Keratinocyte (primary cell): ENCODE results near the gene ADGRA1. TPM values are rescaled to one million over a fixed set of nuclear protein-coding genes. Genes with fewer than 3 reads are reported as not detected.

Source experiments
- DNase-seq: peaks from one replicate; pipeline ENCODE4 v3.0.0-alpha.2; 2011; ENCODE audit warnings: low read depth, missing footprints, low spot score
- FAIRE-seq: peaks from 2 replicates; lab custom pipeline; 2011; peaks lifted over from hg19 to GRCh38; lab: Jason Lieb, UNC
- H2AFZ ChIP-seq: 2 replicates; pipeline ENCODE4 v1.6.0; 2012; ENCODE audit warnings: low read length, control low read depth, inconsistent platforms; ENCODE audit not compliant: control insufficient read depth
- H3K27ac ChIP-seq: 2 replicates; pipeline ENCODE4 v1.5.1; 2011; ENCODE audit warnings: low read length; ENCODE audit not compliant: control insufficient read depth, insufficient read depth
- H3K27me3 ChIP-seq: 3 replicates; pipeline ENCODE4 v1.6.0; 2011; ENCODE audit warnings: low read length; ENCODE audit not compliant: control insufficient read depth, insufficient read depth; ENCODE audit errors: extremely low read depth
- H3K36me3 ChIP-seq, 2 experiments: 2 replicates in 1 of 2; 3 replicates in 1 of 2; pipeline ENCODE4 v1.5.1; 2011; ENCODE audit warnings: low read length in 2 of 2, mild to moderate bottlenecking in 1 of 2; ENCODE audit not compliant: control insufficient read depth in 2 of 2, insufficient read depth in 2 of 2; ENCODE audit errors: extremely low read depth in 1 of 2
- H3K4me1 ChIP-seq: 3 replicates; pipeline ENCODE4 v1.5.1; 2011; ENCODE audit warnings: low read length; ENCODE audit not compliant: control insufficient read depth, insufficient read depth; ENCODE audit errors: extremely low read depth
- H3K4me2 ChIP-seq: 3 replicates; pipeline ENCODE4 v1.6.0; 2011; ENCODE audit warnings: low read depth, low read length; ENCODE audit not compliant: control insufficient read depth, insufficient read depth; ENCODE audit errors: extremely low read depth
- H3K4me3 ChIP-seq, 3 experiments: fragments of 200-600 bp in 1 of 3; sonication (generic) in 1 of 3; 2 replicates in 2 of 3; 3 replicates in 1 of 3; pipeline ENCODE4 v1.5.1; 2011 to 2016; ENCODE audit warnings: low read length in 3 of 3, mild to moderate bottlenecking in 3 of 3, control low read depth in 2 of 3, inconsistent platforms in 1 of 3, low read depth in 1 of 3, mixed read lengths in 1 of 3, mixed run types in 1 of 3, moderate library complexity in 1 of 3; ENCODE audit not compliant: control insufficient read depth in 2 of 3, insufficient read depth in 2 of 3; ENCODE audit errors: extremely low read depth in 1 of 3
- H3K79me2 ChIP-seq: 2 replicates; pipeline ENCODE4 v1.6.0; 2012; ENCODE audit warnings: low read length; ENCODE audit not compliant: control insufficient read depth, insufficient read depth
- H3K9ac ChIP-seq: 3 replicates; pipeline ENCODE4 v1.6.0; 2011; ENCODE audit warnings: low read length; ENCODE audit not compliant: control insufficient read depth, insufficient read depth; ENCODE audit errors: extremely low read depth
- H3K9me1 ChIP-seq: 3 replicates; pipeline ENCODE4 v1.6.0; 2011; ENCODE audit warnings: low read length; ENCODE audit not compliant: control insufficient read depth, insufficient read depth; ENCODE audit errors: extremely low read depth
- H3K9me3 ChIP-seq: 2 replicates; pipeline ENCODE4 v1.5.1; 2012; ENCODE audit warnings: low read depth, low read length; ENCODE audit not compliant: control insufficient read depth
- H4K20me1 ChIP-seq: 3 replicates; pipeline ENCODE4 v1.6.0; 2011; ENCODE audit warnings: low read length; ENCODE audit not compliant: control insufficient read depth, insufficient read depth; ENCODE audit errors: extremely low read depth
- CTCF ChIP-seq, 3 experiments: IDR thresholded peaks in 1 of 3; conservative IDR thresholded peaks in 1 of 3; optimal IDR thresholded peaks in 1 of 3; 2 replicates in 2 of 3; 3 replicates in 1 of 3; pipeline versions ENCODE3 to v1.5.1; 2011; ENCODE audit warnings: low read length in 3 of 3, mild to moderate bottlenecking in 3 of 3, moderate library complexity in 2 of 3, control low read depth in 1 of 3, inconsistent platforms in 1 of 3; ENCODE audit not compliant: insufficient read depth in 2 of 3; ENCODE audit errors: extremely low read depth in 1 of 3
- EZH2 ChIP-seq: IDR thresholded peaks from one replicate; pipeline ENCODE4 v1.6.1; 2012; ENCODE audit warnings: inconsistent platforms, mild to moderate bottlenecking, low read length, moderate library complexity
- dilution Hi-C: fragments of 300-500 bp; cut with MboI; formaldehyde crosslinking; loops from one replicate; pipeline ENCODE4 v1.7.0; 2020; ENCODE audit warnings: low sequenced_read_pairs; ENCODE audit not compliant: extremely low pct_ligation_motif_present
- polyA plus RNA-seq, 5 experiments: library from polyadenylated mRNA; depleted of rRNA in 3 of 5; stranded (reverse) in 3 of 5; stranded (forward) in 1 of 5; unstranded in 1 of 5; fragments of >200 nt; gene quantifications; 1 replicate in 1 of 5; 2 replicates in 3 of 5; 3 replicates in 1 of 5; pipeline versions ENCODE4 v1.2.1 to v1.2.3, GENCODE V29; 2011 to 2012; ENCODE audit warnings: missing spikeins in 2 of 5, low read depth in 1 of 5, low replicate concordance in 1 of 5

The ADGRA1 gene
- polyA plus RNA-seq, 1 donor (not counting 4 experiments of a cell fraction or from before 2014, with no cell fraction given): not detected

GRCh38 chr10:133123746-133124356 lies 36.1 kb downstream of the ADGRA1 start:
- H3K4me1 ChIP-seq: no peaks in the 10 kb centered on the region
- no peak overlapping the region for H2AFZ ChIP-seq
- H3K4me2 ChIP-seq: no peak overlapping the region
- no peaks in the 10 kb centered on the region for H4K20me1 ChIP-seq
- no peak overlapping the region for H3K9ac ChIP-seq
- H3K4me3 ChIP-seq: no peak overlapping the region
- TF ChIP-seq CTCF (optimal IDR thresholded peaks at IDR 0.05 in 1 of 3, IDR thresholded peaks at IDR 0.05 in 1 of 3, conservative IDR thresholded peaks at IDR 0.05 in 1 of 3; ENCODE audit: extremely low read depth in 1 of 3, insufficient read depth in 2 of 3, low read length in 3 of 3) (no peak), EZH2 (no peak)
- H3K27me3 ChIP-seq: no peaks in the 10 kb centered on the region
- no peaks in the 10 kb centered on the region for H3K9me1 ChIP-seq
- DNase-seq (no peak), FAIRE-seq (no peak)
- dilution Hi-C loops: no loop called here
- H3K79me2 ChIP-seq: no peaks in the 10 kb centered on the region
- H3K36me3 ChIP-seq: no peaks in the 10 kb centered on the region
- H3K9me3 ChIP-seq: peaks cover 13% of the 10 kb centered on the region
- no peak overlapping the region for H3K27ac ChIP-seq

GRCh38 chr10:133124357-133125211 lies 36.9 kb downstream of the ADGRA1 start:
- dilution Hi-C loops: no loop called here
- no peak overlapping the region for H3K27ac ChIP-seq
- TF ChIP-seq CTCF (optimal IDR thresholded peaks at IDR 0.05 in 1 of 3, IDR thresholded peaks at IDR 0.05 in 1 of 3, conservative IDR thresholded peaks at IDR 0.05 in 1 of 3; ENCODE audit: extremely low read depth in 1 of 3, insufficient read depth in 2 of 3, low read length in 3 of 3) (peak in 2 of 3 experiments; percentile 45 to 49), EZH2 (no peak)
- no peaks in the 10 kb centered on the region for H3K9me1 ChIP-seq
- H4K20me1 ChIP-seq: no peaks in the 10 kb centered on the region
- no peaks in the 10 kb centered on the region for H3K4me1 ChIP-seq
- H3K4me3 ChIP-seq: no peak overlapping the region
- H3K27me3 ChIP-seq: no peaks in the 10 kb centered on the region
- no peak for DNase-seq
- peaks cover 11% of the 10 kb centered on the region for H3K9me3 ChIP-seq
- H3K9ac ChIP-seq: no peak overlapping the region
- H3K4me2 ChIP-seq: no peak overlapping the region
- FAIRE-seq: no peak
- no peaks in the 10 kb centered on the region for H3K36me3 ChIP-seq
- H2AFZ ChIP-seq: no peak overlapping the region
- no peaks in the 10 kb centered on the region for H3K79me2 ChIP-seq
